GM21825 (cell line): ENCODE data around the gene FAM149A.

ENCODE experiments used
- ATAC-seq: cut with Tn5 transposase; IDR thresholded peaks from one replicate; pipeline ENCODE4 v1.9.1; 2021; ENCODE audit warnings: mild to moderate bottlenecking, moderate library complexity; ENCODE audit not compliant: unreplicated experiment

The FAM149A gene

GRCh38 chr4:186104890-186105646 is 564 bp downstream of the FAM149A start:
- peak; percentile 12 for ATAC-seq

GRCh38 chr4:186105647-186106321 is 1.3 kb downstream of the FAM149A start:
- no peak for ATAC-seq

GRCh38 chr4:186107947-186108346 is 3.4 kb downstream of the FAM149A start:
- no peak for ATAC-seq

DNA sequence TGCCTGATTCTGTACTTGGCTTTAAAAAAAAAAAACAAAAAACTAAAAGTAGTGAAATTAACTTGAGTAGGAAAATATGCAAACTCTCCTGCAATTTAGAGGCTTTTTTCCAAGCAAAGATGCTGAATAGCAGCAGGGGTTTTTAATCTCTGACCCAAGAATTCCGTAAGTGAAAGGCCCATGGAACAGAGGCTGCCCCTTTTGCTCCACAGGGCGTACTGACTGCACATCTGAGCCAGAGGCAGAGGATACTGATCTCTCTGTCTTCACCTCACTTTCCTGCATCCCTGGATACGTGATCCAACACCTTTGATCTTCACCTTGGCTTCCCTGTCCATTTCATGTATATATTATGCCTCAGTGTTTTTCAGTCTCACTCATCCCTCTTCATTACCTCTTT is 3.9 kb downstream of the FAM149A start:
- ATAC-seq, result no peak

DNA sequence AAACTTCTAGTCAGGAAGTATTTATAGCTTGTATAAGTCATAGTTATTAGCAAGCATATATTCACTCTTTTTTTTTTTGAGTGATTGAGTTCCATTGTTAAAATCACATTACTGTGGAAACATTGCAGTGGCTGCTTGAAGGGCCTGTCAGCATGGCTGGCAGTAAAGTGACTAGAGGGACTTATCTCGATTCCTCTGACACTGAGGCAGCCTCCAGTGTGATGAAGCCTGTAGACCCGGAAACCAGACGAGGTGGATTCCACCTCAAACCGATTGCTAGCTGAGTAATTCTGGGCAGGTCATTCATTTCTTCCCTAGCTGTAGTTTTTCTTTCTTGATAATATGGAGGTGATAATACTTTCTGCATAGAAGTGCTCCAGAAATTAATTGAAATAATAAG is 4.7 kb downstream of the FAM149A start:
- ATAC-seq, result no peak

GRCh38 chr4:186116697-186117096 is 12.2 kb downstream of the FAM149A start:
- no peak for ATAC-seq

DNA sequence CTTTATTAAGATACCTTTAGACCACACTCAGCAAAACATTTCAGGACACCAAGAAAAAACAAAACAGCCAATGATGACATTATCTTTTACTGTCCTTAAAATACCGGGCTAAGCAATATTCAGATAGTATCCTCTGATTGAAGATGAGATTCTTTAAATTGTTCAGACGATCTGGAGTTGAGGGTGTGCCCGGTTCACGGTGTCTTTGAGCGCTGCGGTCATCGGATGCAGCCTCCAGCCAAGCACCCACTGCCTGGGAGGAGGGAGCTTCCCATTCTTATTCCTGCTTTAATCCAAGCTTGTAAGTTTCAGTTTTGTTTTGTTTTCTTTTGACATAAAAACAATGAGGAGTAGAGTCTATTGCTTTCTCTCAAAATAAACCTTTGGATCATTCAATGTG is 14.1 kb downstream of the FAM149A start:
- ATAC-seq, result no peak

- ATAC-seq, result no peak
Observed at GRCh38 chr4:186121057-186121456, 16.6 kb downstream of the FAM149A start.

DNA sequence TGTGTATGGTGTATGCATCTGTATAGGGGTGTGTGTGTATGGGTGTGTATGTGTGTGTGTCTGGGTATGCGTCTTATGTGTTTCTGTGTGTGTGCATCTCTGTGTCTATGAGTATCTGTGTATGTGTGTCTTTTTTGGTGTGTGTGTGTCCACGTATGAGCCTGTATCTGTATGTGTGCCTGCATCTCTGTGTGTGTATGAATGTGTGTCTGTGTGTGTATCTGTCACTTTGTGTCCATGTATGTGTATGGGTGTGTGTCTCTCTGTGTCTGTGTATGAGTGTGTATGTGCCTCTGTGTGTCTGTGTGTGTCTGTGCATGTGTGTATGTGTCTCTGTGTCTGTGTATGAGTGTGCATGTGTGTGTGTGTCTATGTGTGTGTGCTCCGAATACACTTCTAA is 24.3 kb downstream of the FAM149A start:
- no peak for ATAC-seq

DNA sequence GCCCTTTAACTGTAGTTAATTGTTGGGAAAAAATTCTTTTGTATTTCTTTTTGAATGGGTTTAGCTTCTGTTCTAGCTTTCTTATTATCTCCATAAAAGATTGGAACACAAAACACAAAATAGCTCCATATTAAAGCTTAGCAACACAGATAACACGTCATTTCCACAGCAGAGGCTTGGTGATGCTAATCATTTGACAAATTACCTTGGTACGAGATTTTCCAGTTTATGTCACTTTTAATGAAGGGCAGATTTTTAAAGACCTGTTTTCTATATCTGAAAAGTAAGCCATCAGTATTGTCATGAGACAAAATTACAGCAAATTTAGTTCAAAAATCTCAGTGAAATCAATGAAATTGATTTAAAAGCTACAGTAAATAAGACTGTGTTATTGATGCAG is 27.4 kb downstream of the FAM149A start:
- no peak for ATAC-seq

DNA sequence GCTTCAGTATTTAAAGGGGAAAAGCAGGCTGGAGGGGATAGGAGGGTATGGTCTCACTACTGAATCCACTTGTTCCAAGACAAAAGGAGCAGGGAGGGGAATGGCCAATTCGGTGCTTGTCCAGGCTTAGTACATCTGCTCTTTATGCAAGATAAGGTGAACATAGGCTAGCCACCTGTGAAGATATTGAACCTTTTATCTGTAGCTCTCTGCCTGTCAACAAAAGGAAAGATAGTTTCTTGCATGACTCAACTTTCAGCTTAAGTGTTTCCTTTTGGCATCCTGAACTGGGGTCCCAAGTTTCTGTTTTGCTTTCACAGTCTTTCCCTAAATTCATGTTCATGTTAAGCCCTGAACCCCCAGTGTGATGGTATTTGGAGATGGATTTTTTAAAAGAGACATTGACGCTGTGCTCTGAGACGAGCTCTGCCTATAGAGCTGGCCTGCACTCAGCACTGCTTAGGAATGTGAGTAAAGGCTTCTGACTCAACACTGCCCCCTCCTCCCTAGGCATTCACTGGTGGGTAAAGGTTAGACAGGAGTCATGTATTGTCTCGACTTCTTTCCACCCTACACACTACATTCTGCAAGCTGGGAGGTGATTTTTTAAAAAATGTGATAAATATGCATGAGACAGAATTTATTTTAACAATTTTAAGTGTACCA is 28.2 kb downstream of the FAM149A start:
- ATAC-seq, result no peak

GRCh38 chr4:186134257-186134656 is 29.8 kb downstream of the FAM149A start:
- ATAC-seq, result peak; percentile 99

DNA sequence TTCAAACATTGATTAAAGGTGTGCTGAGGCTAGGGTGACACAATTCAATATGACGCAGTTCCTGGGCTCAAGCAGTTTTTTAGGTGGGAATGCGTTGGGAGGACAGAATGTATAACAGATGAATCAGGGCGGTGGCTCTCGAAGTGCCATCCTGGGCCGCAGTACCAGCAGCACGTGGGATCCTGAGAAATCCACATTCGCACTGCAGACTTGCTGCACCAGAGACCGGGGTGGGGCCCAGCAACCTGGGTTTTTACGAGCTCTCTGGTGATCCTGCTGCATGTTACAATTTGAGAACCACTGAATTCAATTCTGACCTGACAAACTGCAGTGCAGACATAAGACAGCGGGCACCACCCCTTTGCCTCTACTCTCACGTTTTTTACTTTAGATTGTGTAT is 30.4 kb downstream of the FAM149A start:
- no peak for ATAC-seq

GRCh38 chr4:186137196-186137794 is 32.8 kb downstream of the FAM149A start:
- ATAC-seq, result no peak

DNA sequence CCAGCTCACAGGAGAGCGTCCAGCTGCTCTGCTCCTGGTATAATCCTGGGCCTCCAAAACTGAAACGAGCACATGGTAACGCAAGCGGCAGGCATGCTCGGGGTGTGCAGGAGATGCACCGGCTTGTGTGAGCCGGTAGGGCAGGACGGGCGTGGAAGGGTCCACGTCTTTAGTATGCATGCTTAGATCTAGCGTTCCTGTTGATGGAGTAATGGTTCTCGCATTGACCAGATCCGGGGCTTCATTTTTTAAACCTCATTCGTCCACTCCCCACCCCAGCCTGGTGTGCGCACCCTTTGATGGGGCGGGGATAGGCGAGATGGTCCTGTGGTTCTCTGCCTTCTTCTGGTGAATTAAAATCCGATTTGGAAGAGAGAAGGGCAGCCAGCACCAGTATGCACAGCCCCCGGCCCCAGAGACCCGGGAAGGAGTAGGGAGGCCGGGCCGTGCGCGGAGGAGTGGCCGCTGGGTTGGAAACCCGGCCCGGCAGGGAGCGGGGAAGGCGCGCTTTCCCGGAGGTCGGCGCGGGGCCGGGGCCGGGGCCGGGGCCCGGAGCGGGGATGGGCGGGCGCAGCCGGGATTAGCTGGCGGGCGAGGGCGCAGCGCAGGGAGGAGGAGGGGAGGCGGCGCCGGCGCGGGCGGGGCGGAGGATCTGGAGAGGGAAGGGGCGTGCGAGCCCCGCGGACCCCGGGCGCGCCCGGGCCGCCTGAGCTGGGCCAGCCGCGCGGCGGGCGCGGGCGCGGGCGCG is 39.9 kb downstream of the FAM149A start:
- ATAC-seq, result peak; percentile 39

DNA sequence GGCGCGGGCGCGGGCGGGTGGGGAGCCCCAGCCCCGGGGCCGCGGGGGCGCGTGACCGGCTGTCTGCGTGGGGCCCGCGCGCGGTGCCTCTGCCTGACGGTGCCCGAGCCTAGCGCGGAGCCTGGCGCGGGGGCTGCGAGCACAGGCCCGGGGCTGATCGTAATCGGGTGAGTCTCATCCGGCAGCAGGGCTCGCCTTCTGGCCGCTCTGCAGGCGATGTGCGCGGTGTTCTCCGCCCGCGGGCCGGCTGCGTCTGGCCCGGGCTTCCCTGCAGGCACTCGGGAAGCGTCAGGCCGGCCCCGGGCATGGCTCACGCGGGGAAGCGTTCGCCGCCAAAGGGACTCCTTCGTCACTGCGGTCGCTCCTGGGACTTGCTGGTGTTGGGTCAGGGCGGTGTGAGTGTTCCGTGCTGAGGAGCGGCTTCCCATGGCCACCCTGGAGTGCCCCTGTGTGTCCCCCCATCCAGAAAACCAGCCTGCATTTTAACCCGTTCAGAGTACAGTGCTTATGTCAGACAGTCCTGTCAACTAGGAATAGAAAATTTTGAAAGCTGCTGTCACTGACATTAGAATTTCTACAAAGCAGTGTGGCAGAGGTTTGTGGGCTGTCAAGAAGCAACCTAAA is 40.6 kb downstream of the FAM149A start:
- peak; percentile 46 for ATAC-seq

GRCh38 chr4:186146458-186146857 is 42.0 kb downstream of the FAM149A start:
- ATAC-seq, result no peak

DNA sequence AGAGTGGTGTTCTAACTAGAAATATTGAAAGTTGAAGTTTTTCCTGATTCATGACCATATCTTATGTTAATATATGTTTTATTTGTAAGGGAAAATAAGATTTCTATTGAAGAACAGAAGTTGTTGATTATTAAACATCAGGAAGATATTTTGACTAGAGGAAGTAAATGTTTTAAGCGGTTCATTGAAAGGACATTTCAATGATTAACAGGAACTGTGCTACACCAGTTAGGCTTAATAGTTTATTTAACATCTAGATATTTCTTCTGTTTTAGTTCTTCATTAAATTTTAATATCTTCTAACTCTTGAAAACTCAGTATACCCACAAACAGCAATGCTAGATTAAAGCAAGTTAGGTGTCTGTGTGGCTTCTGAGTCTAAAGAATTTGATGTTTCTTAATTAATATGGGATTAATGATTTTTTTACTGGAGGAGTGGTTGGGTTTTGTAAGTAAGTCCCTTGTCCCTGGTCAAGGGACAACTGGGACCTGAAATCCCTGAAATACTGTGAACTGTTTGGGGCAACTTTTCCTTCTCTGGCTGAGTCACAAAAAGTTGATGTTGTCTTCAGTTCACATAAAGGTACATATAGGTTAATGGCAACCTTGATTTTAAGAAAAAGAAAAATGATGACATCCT is 44.0 kb downstream of the FAM149A start:
- no peak for ATAC-seq

DNA sequence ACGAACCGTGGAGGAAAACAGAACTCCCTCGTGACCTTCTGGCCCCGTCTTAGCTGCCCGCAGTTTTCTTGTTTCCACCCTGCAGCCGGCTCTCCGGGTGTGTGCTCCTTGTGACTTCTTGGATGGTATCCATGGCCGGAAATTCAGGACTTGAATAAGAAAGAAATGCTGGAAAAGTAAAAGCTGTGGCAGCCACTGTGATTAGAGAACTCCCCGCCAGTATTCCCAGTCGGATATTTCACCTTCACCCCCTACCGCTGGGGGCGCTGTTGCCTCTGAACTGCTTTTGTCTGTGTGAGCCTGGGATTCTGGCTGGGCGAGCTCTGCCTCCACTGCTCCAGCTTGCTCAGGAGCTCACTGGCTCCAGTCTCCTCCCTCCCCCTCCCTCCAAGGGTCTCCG is 45.4 kb downstream of the FAM149A start:
- no peak for ATAC-seq

- no peak for ATAC-seq
Observed at GRCh38 chr4:186150926-186151325, 46.4 kb downstream of the FAM149A start.
